HL-60/S4 (cell line): ENCODE results near the gene PFN2.
"Not testable (repeated sequence)": the region's sequence is repeated elsewhere in the genome, so short reads cannot be mapped to it uniquely, and the experiment has no call there.

Source experiments
- in situ Hi-C: fragments of 300-500 bp; cut with MboI; formaldehyde crosslinking; loops from 2 replicates; pipeline ENCODE4 v1.14.3; 2022; ENCODE audit warnings: low sequenced_read_pairs

Gene PFN2, protein sequence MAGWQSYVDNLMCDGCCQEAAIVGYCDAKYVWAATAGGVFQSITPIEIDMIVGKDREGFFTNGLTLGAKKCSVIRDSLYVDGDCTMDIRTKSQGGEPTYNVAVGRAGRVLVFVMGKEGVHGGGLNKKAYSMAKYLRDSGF

DNA sequence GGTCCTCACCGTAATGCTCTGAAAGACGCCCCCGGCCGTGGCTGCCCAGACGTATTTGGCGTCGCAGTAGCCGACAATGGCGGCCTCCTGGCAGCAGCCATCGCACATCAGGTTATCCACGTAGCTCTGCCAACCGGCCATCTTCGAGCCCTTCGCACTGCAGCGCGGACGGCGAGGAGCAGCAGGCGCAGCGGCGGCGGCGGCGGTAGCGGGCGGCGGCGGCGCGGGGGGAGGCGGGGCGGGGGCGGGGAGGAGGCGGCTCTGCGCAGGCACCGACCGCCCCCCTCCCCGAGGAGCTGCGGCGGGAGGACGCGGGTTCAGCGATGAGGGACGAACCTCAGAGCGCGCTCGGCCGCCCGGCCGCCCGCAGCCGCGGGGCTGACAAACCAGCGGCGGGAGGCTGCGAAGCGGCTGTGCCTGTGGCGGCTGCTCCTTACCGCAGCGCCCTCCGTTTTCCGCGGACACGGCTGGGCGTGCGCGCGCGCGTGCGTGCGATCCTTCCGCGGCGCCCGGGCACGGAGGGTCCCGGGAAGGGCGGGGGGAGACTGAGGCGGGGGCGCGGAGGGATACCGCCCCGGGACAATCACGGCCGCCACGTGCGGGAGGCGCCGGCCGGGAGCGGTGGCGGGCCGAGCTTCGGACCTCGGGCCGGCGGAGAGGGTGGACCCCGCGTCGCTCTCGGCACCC, at the start of gene PFN2:
PFN2 (minus strand) TSS at position 180 of the 687 bp plus-strand sequence; CDS start at position 141, 39 bp downstream.
- in situ Hi-C loops, result no loop called here

DNA sequence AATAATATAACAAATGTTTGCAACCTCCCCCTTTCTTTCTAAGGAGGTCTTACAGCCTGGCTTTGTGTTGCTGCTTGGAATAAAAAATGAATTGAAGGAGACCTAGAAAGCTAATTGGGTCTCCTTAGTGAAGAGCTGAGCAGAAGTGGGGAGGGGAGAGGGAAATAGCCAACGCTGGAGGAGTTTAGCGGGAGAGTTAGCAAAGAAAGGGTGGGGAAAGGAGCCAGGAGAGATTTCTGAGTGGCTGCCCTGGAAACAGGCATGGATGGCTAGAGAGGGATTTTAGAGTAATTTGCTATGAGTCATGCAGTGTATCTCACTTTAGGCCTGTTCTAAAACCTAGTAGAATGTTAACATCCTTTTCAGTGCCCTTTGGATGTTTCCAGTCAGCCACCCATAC, 45.2 kb upstream of the PFN2 start:
- in situ Hi-C loops, result no loop called here

DNA sequence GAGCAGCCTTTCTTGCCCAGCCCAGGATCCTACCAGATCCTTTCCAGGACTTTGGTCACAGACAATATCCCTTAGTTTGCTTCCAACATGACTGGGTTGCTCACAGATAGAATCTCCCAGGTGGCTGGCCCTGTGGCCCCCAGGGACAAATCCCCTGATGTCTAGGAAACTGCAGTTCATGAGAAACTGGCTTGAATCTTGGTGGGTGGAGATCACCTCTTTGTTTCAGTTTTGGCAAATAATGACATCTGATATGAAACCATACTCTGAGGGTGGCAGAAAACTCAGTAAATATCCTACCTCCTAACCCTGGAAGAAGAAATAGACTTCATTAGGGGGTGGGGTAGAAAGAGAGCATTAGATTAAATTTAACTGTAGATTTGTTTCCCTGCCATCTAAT, 44.1 kb upstream of the PFN2 start:
- in situ Hi-C loops, result no loop called here

DNA sequence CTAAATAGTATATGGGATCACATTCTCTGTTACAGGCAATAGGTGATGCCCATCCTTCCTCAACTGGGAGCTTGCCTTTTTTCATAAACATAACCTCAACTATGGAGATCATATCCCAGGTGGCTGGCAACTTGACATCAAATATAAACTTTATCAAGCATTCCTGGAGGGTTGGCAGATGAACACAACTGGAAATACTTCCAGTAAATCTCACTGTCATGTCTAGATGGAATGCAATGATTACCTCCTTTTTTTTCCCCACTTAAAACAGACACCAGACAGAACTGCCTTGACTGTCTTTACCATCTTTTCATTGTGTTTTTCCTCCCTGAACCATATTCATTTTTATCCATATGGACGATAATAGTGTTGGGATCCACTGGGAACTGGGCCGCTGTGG, 43.1 kb upstream of the PFN2 start:
- in situ Hi-C loops, result no loop called here

DNA sequence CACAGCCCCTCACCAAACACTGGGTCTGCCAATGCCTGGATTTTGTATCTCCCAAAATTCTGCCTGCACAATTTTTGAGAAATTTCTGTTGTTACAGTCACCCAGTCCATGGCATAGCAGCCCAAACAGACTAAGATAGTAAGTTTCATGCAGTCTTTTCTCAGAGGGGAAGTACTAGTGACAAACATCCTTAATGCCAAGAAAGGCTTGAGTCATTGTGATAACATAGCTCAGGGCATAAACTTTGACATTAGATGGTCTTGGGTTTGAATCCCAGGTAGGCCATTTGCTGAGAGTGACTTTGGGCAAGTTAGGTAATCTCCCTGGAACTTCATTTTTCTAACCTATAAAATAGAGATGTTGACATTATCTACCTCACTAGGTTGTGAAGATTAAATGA, 36.1 kb upstream of the PFN2 start:
- in situ Hi-C loops, result no loop called here

DNA sequence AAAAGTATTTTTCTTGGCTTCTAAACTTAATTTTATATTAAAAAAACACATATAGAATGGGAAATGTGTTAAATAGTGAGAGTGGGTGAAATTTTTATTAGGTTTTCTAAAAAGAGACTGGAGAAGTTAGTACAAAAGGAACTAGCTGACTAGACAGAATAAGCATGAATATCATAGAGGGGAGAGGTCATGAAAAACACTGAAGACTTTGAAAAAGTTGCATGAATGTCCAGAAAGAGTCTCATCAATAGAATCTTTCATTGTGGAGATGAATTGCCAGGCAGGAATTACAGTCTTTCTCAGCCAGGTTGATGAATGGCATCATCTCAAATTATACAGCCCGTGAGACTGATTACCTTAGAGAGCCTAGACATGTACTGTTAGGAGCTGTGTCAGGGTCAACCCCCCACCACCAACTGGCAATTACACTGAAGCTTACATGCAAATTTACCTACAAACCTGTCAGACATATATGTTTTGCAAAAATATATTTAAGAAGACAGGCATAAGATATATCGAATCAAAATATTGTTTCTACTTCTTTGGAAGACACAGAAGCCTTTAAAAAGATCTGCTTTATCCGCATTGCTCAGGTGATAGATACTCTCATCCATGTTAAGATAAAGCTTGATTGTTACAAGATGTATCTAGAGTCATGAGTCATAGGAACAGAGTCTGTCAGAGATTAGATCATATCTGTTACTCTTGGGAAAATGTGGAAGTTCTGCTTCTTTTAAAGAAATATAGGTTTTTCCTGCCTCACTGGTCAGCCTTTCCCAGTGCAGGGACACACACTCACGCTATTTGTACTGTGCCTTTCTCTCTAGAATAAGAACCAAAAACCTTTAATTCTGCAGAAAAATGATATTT, 34.8 kb upstream of the PFN2 start:
- in situ Hi-C loops, result no loop called here

DNA sequence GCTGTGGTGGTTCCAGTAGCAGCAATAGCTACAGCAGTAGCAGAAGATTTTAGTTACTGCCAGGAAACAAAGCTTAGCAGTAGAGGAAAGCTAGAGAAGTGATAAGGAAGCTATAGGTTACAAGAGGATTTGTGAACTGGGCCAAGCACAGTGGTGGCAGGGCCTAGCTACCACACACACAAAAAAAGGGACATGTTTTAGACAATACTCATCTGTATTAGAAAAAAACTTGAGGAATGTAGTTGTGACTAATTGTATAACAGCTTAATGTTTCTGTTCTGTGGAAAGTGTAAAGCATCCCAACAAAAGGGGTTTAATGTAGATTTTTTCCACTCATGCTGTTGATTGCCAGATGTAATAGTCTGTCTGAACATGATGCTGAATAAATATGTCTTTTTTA, 29.9 kb upstream of the PFN2 start:
- in situ Hi-C loops, result no loop called here

DNA sequence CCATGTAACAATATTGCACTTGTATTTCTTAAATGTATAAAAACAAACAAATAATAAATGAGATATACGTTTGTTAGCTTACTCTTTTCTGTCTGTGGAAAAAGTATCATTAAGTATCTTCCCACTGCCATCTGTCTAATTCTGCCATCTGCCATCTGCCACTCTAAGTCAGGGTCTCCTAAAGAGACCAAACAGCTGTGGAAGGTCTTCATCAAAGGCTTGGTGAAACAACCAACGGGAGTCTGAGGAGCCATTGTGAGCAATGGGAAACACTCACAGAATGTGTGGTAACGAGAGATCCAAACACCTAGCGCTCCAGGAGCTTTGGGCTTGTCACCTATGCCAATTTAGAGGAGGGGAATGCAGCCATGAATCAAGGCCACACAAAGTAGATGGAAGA, 28.7 kb upstream of the PFN2 start:
- in situ Hi-C loops, result no loop called here

DNA sequence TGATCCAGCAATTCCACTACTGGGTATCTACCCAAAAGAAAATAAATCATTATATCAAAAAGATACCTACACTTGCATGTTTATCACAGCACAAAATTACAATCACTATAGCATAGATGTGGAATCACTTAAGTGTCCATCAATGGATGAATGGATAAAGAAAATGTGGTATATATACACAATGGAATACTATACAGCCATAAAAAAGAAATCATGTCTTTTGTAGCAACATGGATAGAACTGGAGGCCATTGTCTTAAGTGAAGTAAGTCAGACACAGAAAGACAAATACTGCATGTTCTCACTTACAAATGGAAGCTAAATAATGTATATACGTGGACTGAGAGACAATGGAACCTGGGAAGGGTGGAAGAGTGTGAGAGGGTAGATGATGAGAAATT, 28.3 kb upstream of the PFN2 start:
- in situ Hi-C loops, result no loop called here

DNA sequence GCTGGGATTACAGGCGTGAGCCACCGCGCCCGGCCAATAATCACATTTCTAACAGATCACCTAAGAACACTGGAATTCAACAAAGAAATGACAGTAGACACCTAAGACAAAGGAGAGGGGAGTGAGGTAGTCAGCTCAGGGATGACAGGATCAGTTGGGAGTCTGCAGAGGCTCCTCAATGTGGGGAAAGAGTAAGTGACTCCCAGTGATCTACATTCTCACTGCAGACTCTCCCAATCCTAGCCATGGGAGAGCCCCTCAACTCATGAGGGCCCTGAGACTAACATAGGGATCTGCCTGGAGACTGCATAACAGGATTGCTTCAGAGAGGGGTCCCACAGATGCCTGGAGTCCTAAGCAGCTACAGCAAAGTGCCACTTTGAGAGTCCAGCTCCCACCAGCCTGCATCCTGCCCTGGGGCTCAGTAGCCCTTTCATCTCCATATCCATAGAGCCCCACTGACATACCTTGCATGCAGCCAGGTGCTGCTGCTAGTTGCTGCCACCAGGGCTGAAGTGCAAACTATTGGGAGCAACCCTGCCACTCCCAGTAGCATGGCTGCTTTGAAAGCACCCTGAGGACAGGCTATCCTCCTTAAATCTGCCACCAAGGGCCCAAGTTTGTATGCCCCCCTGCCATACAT, 21.8 kb upstream of the PFN2 start:
- in situ Hi-C loops, result no loop called here

DNA sequence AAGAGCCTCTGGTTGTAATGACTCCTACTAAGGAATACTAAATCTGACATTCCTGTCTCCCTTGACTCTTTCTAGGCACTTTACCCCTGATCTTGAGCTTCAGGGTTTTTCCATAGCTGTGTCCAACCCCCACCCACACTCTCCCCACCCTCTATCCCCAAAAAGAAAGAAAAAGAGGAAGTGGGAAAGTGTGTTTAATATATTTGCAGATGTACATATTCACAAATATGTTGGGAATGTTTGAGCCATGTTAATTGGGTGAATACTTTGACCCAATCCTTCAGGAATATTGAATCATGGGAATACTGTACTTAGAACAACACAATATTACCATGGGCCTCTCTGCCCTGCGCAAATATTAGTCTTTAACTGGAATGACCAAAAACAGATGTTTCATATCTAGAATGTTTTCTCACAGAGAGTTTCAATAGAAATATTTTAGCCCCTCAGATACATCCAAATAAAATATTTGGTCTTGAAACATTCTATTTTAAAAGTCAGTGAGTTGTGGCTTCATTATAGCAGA, 19.8 kb upstream of the PFN2 start:
- in situ Hi-C loops, result no loop called here

DNA sequence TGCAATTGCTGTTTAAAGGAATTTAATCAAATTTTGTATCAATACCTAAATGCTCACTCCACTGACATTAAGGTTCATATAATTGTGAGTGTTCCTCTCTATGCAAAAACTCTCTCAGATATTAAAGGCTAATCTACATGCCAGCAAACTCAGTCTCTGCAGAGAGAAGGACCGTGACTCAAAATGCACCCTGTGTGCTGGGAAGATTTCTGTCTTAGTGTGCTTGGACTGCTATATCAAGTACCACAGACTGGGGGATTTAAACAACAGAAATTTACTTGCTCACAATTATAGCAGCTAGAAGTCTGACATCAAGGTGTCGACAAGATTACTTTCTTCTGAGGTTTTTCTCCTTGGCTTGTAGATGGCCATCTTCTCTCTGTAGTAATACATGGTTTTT, 18.6 kb upstream of the PFN2 start:
- in situ Hi-C loops, result no loop called here

DNA sequence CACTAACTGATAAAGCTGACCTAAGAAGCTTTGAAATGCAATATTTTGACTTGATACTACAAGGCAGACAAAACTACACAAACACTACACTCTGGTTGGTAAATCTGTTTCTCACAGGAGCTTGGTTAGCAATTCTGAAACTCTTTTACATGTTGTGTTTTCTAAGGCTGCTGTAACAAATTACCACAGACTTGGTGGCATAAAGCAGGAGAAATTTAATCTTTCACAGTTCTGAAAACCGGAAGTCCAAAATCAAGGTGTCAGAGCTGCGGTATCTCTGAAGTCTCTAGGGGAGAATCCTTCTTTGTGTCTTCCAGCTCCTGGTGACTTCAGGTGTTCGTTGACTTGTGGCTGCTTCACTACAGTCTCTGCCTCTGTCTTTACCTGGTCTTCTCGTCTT, 12.9 kb upstream of the PFN2 start:
- in situ Hi-C loops, result no loop called here

DNA sequence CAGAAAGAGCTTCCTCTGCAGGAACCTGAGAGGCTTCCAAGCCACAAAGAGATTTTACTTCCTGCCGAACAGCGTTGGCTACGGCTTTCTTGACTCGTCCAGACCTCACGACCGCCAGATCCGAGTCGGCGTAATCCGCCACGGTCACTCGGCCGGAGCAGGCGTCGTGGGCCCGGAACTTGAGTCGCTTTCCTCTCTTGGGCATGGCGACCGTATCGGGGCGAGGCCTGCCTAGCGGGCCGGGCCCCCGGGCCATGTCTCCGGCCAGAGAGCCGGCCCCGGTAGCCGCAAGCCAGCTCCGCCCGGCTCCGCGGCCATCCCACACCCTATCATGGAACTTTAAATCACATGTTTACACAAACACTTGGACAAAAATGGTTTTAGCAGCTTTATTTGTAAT, 12.4 kb upstream of the PFN2 start:
- in situ Hi-C loops, result not testable (repeated sequence)

DNA sequence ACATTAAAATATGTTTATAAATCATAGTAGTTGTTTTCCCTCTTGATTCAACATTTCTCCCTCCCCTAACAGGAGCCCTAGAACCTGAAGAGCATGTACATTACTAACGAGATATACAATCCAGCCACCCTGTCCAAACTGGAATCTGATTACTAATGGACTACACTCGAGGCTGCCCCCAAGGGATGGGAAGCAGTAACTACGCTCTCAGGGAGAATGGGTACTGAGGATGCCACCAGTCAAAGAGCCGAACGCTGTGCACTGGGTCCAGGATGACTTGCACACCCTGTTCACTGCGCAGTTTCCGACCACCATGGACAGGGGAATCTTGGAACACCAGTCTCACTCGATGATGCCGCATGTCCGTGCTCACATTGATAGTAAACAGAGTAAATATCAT, 11.3 kb upstream of the PFN2 start:
- in situ Hi-C loops, result not testable (repeated sequence)

DNA sequence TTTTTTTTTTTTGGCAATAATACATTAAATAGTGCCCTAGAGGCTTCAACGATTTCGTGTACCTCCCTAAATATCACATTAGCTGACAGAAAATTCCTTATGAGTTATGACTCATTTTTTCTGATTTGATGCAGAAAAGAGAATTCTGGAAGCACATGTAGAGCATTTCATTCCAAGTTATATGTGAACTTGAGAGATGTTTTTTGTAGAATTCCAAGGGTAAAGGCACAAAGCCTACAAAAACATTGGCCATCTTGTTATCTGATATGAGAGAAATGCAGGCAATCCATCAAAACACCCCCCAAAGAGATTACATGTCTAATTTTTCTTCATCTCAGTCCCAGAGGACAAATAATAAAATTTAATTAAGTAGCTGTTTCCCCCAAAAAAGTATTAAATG, 6.7 kb upstream of the PFN2 start:
- in situ Hi-C loops, result no loop called here

DNA sequence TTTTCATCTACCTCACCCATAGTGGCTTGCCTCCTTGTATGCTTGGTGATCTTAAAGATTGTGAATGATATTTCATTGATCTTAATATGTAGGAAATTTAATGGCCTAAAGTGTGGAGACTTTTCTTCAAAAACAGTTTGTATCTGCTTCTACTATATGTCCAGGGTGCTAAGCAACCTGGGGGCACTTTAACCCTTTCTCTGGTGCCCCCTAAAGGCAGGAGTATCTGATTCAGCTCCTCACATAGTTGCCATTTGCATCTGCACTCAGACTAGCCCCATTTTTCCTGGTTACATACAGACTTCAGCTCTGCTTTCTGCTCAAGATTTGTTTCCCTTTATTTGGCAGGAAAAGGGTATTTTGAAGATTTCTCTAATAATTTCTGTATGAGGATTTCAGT, 5.2 kb upstream of the PFN2 start:
- in situ Hi-C loops, result no loop called here

DNA sequence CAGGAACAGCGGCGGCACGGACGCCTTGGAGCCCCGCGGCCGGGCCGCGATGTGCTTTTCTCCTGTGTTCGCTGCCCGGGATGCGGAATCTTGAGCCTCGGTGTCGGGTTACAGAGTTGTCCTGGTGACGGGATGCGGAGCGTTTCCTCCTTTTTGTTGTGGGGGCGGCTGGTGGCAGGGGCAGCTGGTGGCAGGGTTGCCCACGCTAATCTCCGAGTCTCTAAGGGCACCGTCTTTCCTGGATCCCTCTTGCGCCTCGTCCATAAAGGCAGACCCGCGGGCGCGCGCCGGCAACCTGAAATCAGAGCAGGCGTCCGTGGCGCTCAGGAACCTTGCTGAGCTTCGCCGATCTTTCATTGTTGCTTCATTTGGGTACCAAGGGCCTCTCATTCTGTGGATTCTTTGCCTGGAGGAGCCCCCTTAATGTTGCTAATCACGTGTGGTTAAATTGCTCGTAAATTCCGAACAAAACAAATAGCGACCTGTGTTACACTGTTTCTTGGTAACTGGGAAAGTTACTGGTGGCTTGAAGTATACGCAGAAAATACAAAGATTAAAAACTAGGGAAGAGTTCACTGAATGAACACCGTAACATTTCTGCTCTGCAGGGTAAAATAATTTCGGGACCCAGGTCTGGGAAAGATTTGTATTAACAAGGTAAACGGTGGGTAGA, 844 bp upstream of the PFN2 start:
- in situ Hi-C loops, result no loop called here

DNA sequence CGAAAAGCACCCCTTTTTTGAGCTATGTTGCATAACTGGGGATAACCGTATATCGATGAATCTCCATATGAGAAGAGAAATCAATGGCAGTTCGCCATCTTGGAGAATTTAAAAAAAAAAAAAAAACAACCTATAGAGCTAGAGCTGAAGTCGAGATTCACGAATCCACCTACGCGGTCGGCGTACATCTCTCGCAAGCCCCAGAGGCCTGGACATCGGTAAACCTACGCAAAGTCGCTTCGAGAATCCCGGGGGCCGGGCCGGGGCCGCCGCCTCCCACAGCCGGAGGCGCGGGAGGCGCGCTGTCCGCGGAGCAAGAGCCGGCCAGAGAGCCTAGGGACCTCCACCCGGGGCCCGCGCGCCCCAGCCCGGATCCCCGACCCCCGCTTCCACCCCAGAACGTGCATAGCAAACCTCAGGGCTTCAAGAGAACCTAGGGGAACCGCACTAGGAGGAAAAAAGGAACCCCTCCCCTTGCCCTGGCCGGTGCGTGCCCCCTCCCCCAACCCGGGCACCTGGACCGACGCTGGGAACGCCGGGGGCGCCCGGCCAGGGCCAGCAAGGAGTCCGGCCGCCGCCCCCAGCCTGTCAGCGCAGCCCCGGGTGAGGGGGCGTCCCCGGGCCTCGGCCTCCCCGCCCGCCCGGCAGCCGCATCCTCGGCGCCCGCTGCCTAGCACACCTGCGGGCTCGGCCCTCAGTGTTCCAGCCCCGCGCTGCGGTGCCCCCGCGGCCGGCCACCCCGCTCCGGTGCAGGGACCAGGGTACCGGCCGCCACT, 567 bp downstream of the PFN2 start:
- in situ Hi-C loops, result no loop called here
